Neural progenitor cell (in vitro differentiated cells): ENCODE measurements around the gene TREX2. TPM values are rescaled to one million over a fixed set of nuclear protein-coding genes. Genes with fewer than 3 reads are reported as not detected.

Experiments
- DNase-seq: peaks from one replicate; pipeline ENCODE4 v3.0.0-alpha.2; 2016; ENCODE audit warnings: low spot score
- H2AFZ ChIP-seq: fragments of 200-600 bp; sonication (generic); replicated peaks from 2 replicates; pipeline ENCODE4 v1.6.1; 2016; ENCODE audit warnings: antibody characterized with exemption
- H3F3A ChIP-seq: fragments of 200-600 bp; sonication (generic); 2 replicates; pipeline ENCODE4 v1.6.1; 2016; ENCODE audit warnings: antibody characterized with exemption, low read depth
- H3K27ac ChIP-seq: fragments of 200-600 bp; sonication (generic); 2 replicates; pipeline ENCODE4 v1.5.1; 2016; ENCODE audit warnings: mild to moderate bottlenecking
- H3K27me3 ChIP-seq: fragments of 200-600 bp; sonication (generic); 2 replicates; pipeline ENCODE4 v1.6.1; 2016; ENCODE audit warnings: mild to moderate bottlenecking, moderate library complexity
- H3K36me3 ChIP-seq: fragments of 200-600 bp; sonication (generic); 2 replicates; pipeline ENCODE4 v1.5.1; 2016
- H3K4me1 ChIP-seq: fragments of 200-600 bp; sonication (generic); 2 replicates; pipeline ENCODE4 v1.6.1; 2016; ENCODE audit warnings: mixed run types
- H3K4me2 ChIP-seq: fragments of 200-600 bp; sonication (generic); 2 replicates; pipeline ENCODE4 v1.6.1; 2016
- H3K4me3 ChIP-seq: fragments of 200-600 bp; sonication (generic); 2 replicates; pipeline ENCODE4 v1.5.1; 2016
- H3K79me2 ChIP-seq: fragments of 200-600 bp; sonication (generic); 2 replicates; pipeline ENCODE4 v1.6.1; 2016; ENCODE audit warnings: low read depth
- H3K9ac ChIP-seq: fragments of 200-600 bp; sonication (generic); 2 replicates; pipeline ENCODE4 v1.6.1; 2016
- H3K9me3 ChIP-seq: fragments of 200-600 bp; sonication (generic); 2 replicates; pipeline ENCODE4 v1.5.1; 2016; ENCODE audit warnings: low read depth
- H4K20me1 ChIP-seq: fragments of 200-600 bp; sonication (generic); 2 replicates; pipeline ENCODE4 v1.6.1; 2016; ENCODE audit warnings: low read depth
- H3K27ac Mint-ChIP-seq: 3 replicates; pipeline ENCODE4 v1.8.0; 2021; ENCODE audit warnings: mixed read lengths
- H3K27me3 Mint-ChIP-seq: 2 replicates; pipeline ENCODE4 v1.8.0; 2022; ENCODE audit warnings: low read depth, mild to moderate bottlenecking, inconsistent platforms, moderate library complexity, mixed read lengths; ENCODE audit not compliant: insufficient read depth
- H3K36me3 Mint-ChIP-seq: 3 replicates; pipeline ENCODE4 v1.8.0; 2021; ENCODE audit warnings: mixed read lengths
- H3K4me1 Mint-ChIP-seq: 3 replicates; pipeline ENCODE4 v1.8.0; 2021; ENCODE audit warnings: mixed read lengths
- H3K4me3 Mint-ChIP-seq: 3 replicates; pipeline ENCODE4 v1.8.0; 2021; ENCODE audit warnings: mild to moderate bottlenecking, moderate library complexity, mixed read lengths
- H3K9me3 Mint-ChIP-seq: 3 replicates; pipeline ENCODE4 v1.8.0; 2020; ENCODE audit warnings: mixed read lengths
- CTCF ChIP-seq: fragments of 200-600 bp; sonication (generic); IDR thresholded peaks from 2 replicates; pipeline ENCODE4 v1.5.1; 2017; ENCODE audit warnings: antibody characterized with exemption, mild to moderate bottlenecking
- EZH2 ChIP-seq: fragments of 200-600 bp; sonication (generic); IDR thresholded peaks from 2 replicates; pipeline ENCODE4 v1.6.1; 2017; ENCODE audit warnings: antibody characterized with exemption, mild to moderate bottlenecking, moderate library complexity
- EZH2phosphoT487 ChIP-seq: fragments of 200-600 bp; sonication (generic); IDR thresholded peaks from 2 replicates; pipeline ENCODE4 v1.6.1; 2017; ENCODE audit warnings: antibody characterized with exemption
- total RNA-seq: library from RNA; depleted of rRNA; stranded (reverse); fragments of >200 nt; gene quantifications from 2 replicates; pipeline ENCODE4 v1.2.3, GENCODE V29; 2015; ENCODE audit warnings: low replicate concordance

Gene TREX2
- total RNA-seq, 1 donor from 2014 or later = not detected

- peaks cover 29% of the 10 kb centered on the region for H3K9me3 Mint-ChIP-seq
- Histone ChIP-seq H3K27me3 (peaks cover 22% of the 10 kb centered on the region), H3K27ac (no peak overlapping the region), H3K4me3 (no peak overlapping the region), H3K4me2 (no peak overlapping the region), H3F3A (no peaks in the 10 kb centered on the region), H3K9me3 (no peaks in the 10 kb centered on the region), H4K20me1 (no peaks in the 10 kb centered on the region), H3K79me2 (no peaks in the 10 kb centered on the region), H3K4me1 (no peaks in the 10 kb centered on the region), H3K9ac (no peak overlapping the region), H3K36me3 (no peaks in the 10 kb centered on the region), H2AFZ (no peak overlapping the region)
- no peak for DNase-seq
- H3K27me3 Mint-ChIP-seq = peaks cover 7% of the 10 kb centered on the region
- H3K36me3 Mint-ChIP-seq = no peaks in the 10 kb centered on the region
- no peaks in the 10 kb centered on the region for H3K4me1 Mint-ChIP-seq
- peak overlapping the region; percentile 10 for H3K4me3 Mint-ChIP-seq
- peak overlapping the region; percentile 42 for H3K27ac Mint-ChIP-seq
- TF ChIP-seq CTCF (no peak), EZH2phosphoT487 (no peak), EZH2 (no peak)
Observed at GRCh38 chrX:153475751-153476281, 30.0 kb upstream of the TREX2 start.

- Histone ChIP-seq H3K27me3 (peaks cover 22% of the 10 kb centered on the region), H3F3A (no peaks in the 10 kb centered on the region), H3K9ac (no peak overlapping the region), H3K36me3 (no peaks in the 10 kb centered on the region), H4K20me1 (no peaks in the 10 kb centered on the region), H3K4me1 (no peaks in the 10 kb centered on the region), H3K27ac (no peak overlapping the region), H3K4me3 (no peak overlapping the region), H2AFZ (no peak overlapping the region), H3K79me2 (no peaks in the 10 kb centered on the region), H3K4me2 (no peak overlapping the region), H3K9me3 (no peaks in the 10 kb centered on the region)
- H3K9me3 Mint-ChIP-seq = peaks cover 29% of the 10 kb centered on the region
- H3K27me3 Mint-ChIP-seq = peaks cover 7% of the 10 kb centered on the region
- no peaks in the 10 kb centered on the region for H3K36me3 Mint-ChIP-seq
- DNase-seq = no peak
- peak overlapping the region; percentile 10 for H3K4me3 Mint-ChIP-seq
- TF ChIP-seq CTCF (no peak), EZH2phosphoT487 (no peak), EZH2 (no peak)
- no peaks in the 10 kb centered on the region for H3K4me1 Mint-ChIP-seq
- H3K27ac Mint-ChIP-seq = no peak overlapping the region
Observed at GRCh38 chrX:153475271-153475670, 29.4 kb upstream of the TREX2 start.

GRCh38 chrX:153474718-153475117 lies 28.9 kb upstream of the TREX2 start:
- no peaks in the 10 kb centered on the region for H3K79me2 ChIP-seq
- peak; percentile 68 for DNase-seq

More at GRCh38 chrX:153474718-153475117, 28.9 kb upstream of the TREX2 start:
- Mint-ChIP-seq H3K27ac (no peak overlapping the region), H3K9me3 (peaks cover 29% of the 10 kb centered on the region), H3K4me3 (no peak overlapping the region), H3K36me3 (no peaks in the 10 kb centered on the region), H3K27me3 (peaks cover 7% of the 10 kb centered on the region), H3K4me1 (no peaks in the 10 kb centered on the region)
- Histone ChIP-seq H3K9me3 (no peaks in the 10 kb centered on the region), H3K4me3 (no peak overlapping the region), H3K9ac (no peak overlapping the region), H3K27ac (no peak overlapping the region), H3K4me2 (no peak overlapping the region), H3K36me3 (no peaks in the 10 kb centered on the region), H3K4me1 (no peaks in the 10 kb centered on the region), H4K20me1 (peaks cover 4% of the 10 kb centered on the region), H3K27me3 (peaks cover 22% of the 10 kb centered on the region), H3F3A (no peaks in the 10 kb centered on the region), H2AFZ (peak overlapping the region; percentile 50)
- TF ChIP-seq EZH2phosphoT487 (no peak), CTCF (no peak)
